Activated CD8-positive, alpha-beta memory T cell treated with anti-CD3 and anti-CD28 coated beads, Interleukin-2, amount 10 ng/mL, durations not matched to agents 7 days and 5 days (primary cell): ENCODE results near the gene LPCAT1. TPM values are rescaled to one million over a fixed set of nuclear protein-coding genes. Genes with fewer than 3 reads are reported as not detected.
"Not testable (repeated sequence)": the region's sequence is repeated elsewhere in the genome, so short reads cannot be mapped to it uniquely, and the experiment has no call there.

Experiments
- ATAC-seq: fragments of 150-1000 bp; cut with Tn5 transposase; one replicate; pipeline ENCODE4 v1.10.0; 2021; ENCODE audit warnings: moderate library complexity
- CTCF ChIA-PET: fragments of 350-600 bp; sonication (Branson Sonifier 250); formaldehyde crosslinking; loops from one replicate; lab custom pipeline; 2021; ENCODE audit warnings: antibody characterized with exemption; lab: Charles Lee
- DNase-seq: peaks from one replicate; pipeline ENCODE4 v3.0.0-alpha.2; 2020
- H3K27ac Mint-ChIP-seq: one replicate; pipeline ENCODE4 v1.8.0; 2021; ENCODE audit warnings: mild to moderate bottlenecking, mixed read lengths
- H3K27me3 Mint-ChIP-seq: one replicate; pipeline ENCODE4 v1.8.0; 2021; ENCODE audit warnings: mixed read lengths
- H3K36me3 Mint-ChIP-seq: one replicate; pipeline ENCODE4 v1.8.0; 2021; ENCODE audit warnings: mild to moderate bottlenecking, mixed read lengths
- H3K4me1 Mint-ChIP-seq: one replicate; pipeline ENCODE4 v1.8.0; 2021; ENCODE audit warnings: mixed read lengths
- H3K4me3 Mint-ChIP-seq: one replicate; pipeline ENCODE4 v1.8.0; 2021; ENCODE audit warnings: mild to moderate bottlenecking, moderate library complexity, mixed read lengths
- H3K9me3 Mint-ChIP-seq: one replicate; pipeline ENCODE4 v1.8.0; 2022; ENCODE audit warnings: low read depth, mixed read lengths
- total RNA-seq, 2 experiments: library from RNA; stranded (reverse); gene quantifications; one replicate each; pipeline ENCODE4 v1.2.3, GENCODE V29; 2021

The LPCAT1 gene
- total RNA-seq, 2 experiments from 2014 or later: 83.8 to 85.3 TPM

GRCh38 chr5:1519631-1520210 is 4.0 kb downstream of the LPCAT1 start:
- no peak overlapping the region for H3K4me3 Mint-ChIP-seq
- CTCF ChIA-PET: interaction anchor here (0.8 to 1.2 kb wide), 3 partner anchors 24 to 114 kb away, joined by 3 read pairs; no protein-coding TSS in a partner anchor
- H3K27ac Mint-ChIP-seq: peak overlapping the region; percentile 77
- peaks cover 60% of the 10 kb centered on the region for H3K4me1 Mint-ChIP-seq
- no peaks in the 10 kb centered on the region for H3K9me3 Mint-ChIP-seq
- ATAC-seq (no peak), DNase-seq (peak; percentile 33)
- H3K27me3 Mint-ChIP-seq: no peaks in the 10 kb centered on the region
- H3K36me3 Mint-ChIP-seq: peaks cover 23% of the 10 kb centered on the region

- ATAC-seq: no peak
- H3K27me3 Mint-ChIP-seq: no peaks in the 10 kb centered on the region
- peaks cover 60% of the 10 kb centered on the region for H3K4me1 Mint-ChIP-seq
- H3K27ac Mint-ChIP-seq: peak overlapping the region; percentile 15
- peaks cover 23% of the 10 kb centered on the region for H3K36me3 Mint-ChIP-seq
- H3K9me3 Mint-ChIP-seq: no peaks in the 10 kb centered on the region
- peak; percentile 38 for DNase-seq
- no peak overlapping the region for H3K4me3 Mint-ChIP-seq
- CTCF ChIA-PET: no interaction called here
Measured at GRCh38 chr5:1517838-1518237, 5.9 kb downstream of the LPCAT1 start.

- DNase-seq (peak; percentile 34), ATAC-seq (no peak)
- H3K9me3 Mint-ChIP-seq: no peaks in the 10 kb centered on the region
- CTCF ChIA-PET: interaction anchor here (2.0 kb wide), 1 partner anchor 13 kb away, joined by 5 read pairs; no protein-coding TSS in a partner anchor
- peaks cover 52% of the 10 kb centered on the region for H3K4me1 Mint-ChIP-seq
- H3K27me3 Mint-ChIP-seq: no peaks in the 10 kb centered on the region
- H3K36me3 Mint-ChIP-seq: peaks cover 23% of the 10 kb centered on the region
- H3K4me3 Mint-ChIP-seq: no peak overlapping the region
- H3K27ac Mint-ChIP-seq: peak overlapping the region; percentile 54
Measured at GRCh38 chr5:1516615-1517601, 6.9 kb downstream of the LPCAT1 start.

- CTCF ChIA-PET: interaction anchor here (1.4 to 2.0 kb wide), 2 partner anchors 11 to 14 kb away, joined by 3 to 5 read pairs; no protein-coding TSS in a partner anchor
- peak overlapping the region; percentile 60 for H3K27ac Mint-ChIP-seq
- DNase-seq (peak; percentile 37), ATAC-seq (no peak)
- H3K4me1 Mint-ChIP-seq: peaks cover 44% of the 10 kb centered on the region
- H3K9me3 Mint-ChIP-seq: no peaks in the 10 kb centered on the region
- no peak overlapping the region for H3K4me3 Mint-ChIP-seq
- H3K36me3 Mint-ChIP-seq: peaks cover 22% of the 10 kb centered on the region
- no peaks in the 10 kb centered on the region for H3K27me3 Mint-ChIP-seq
Measured at GRCh38 chr5:1515921-1516571, 7.7 kb downstream of the LPCAT1 start.

- H3K27me3 Mint-ChIP-seq: no peaks in the 10 kb centered on the region
- no peaks in the 10 kb centered on the region for H3K9me3 Mint-ChIP-seq
- H3K27ac Mint-ChIP-seq: peak overlapping the region; percentile 60
- ATAC-seq: no peak
- CTCF ChIA-PET: interaction anchor here (1.4 to 2.0 kb wide), 2 partner anchors 11 to 15 kb away, joined by 3 to 5 read pairs; no protein-coding TSS in a partner anchor
- H3K4me3 Mint-ChIP-seq: no peak overlapping the region
- H3K4me1 Mint-ChIP-seq: peaks cover 41% of the 10 kb centered on the region
- DNase-seq: peak; percentile 41
- peaks cover 19% of the 10 kb centered on the region for H3K36me3 Mint-ChIP-seq
Measured at GRCh38 chr5:1515311-1515920, 8.3 kb downstream of the LPCAT1 start.

GRCh38 chr5:1514819-1515310 is 8.9 kb downstream of the LPCAT1 start:
- not testable (repeated sequence) for DNase-seq, H3K27me3 Mint-ChIP-seq
- CTCF ChIA-PET: interaction anchor here (1.4 to 2.0 kb wide), 2 partner anchors 12 to 15 kb away, joined by 3 to 5 read pairs; no protein-coding TSS in a partner anchor

GRCh38 chr5:1514027-1514818 is 9.5 kb downstream of the LPCAT1 start:
- Mint-ChIP-seq H3K27ac (no peak overlapping the region), H3K27me3 (no peaks in the 10 kb centered on the region), H3K4me1 (peaks cover 30% of the 10 kb centered on the region), H3K36me3 (peaks cover 12% of the 10 kb centered on the region), H3K4me3 (no peak overlapping the region), H3K9me3 (no peaks in the 10 kb centered on the region)
- no peak for ATAC-seq
- CTCF ChIA-PET: no interaction called here
- peak; percentile 37 for DNase-seq

More at GRCh38 chr5:1514819-1515310, 8.9 kb downstream of the LPCAT1 start:
- H3K27ac Mint-ChIP-seq: peak overlapping the region; percentile 40
- peaks cover 15% of the 10 kb centered on the region for H3K36me3 Mint-ChIP-seq
- H3K4me1 Mint-ChIP-seq: peaks cover 37% of the 10 kb centered on the region
- not testable (repeated sequence) for ATAC-seq, H3K9me3 Mint-ChIP-seq, H3K4me3 Mint-ChIP-seq

- CTCF ChIA-PET: interaction anchor here (1.8 kb wide), 1 partner anchor 9 kb away, joined by 4 read pairs; no protein-coding TSS in a partner anchor
- DNase-seq (peak; percentile 27), ATAC-seq (no peak)
- Mint-ChIP-seq H3K36me3 (peaks cover 5% of the 10 kb centered on the region), H3K27me3 (no peaks in the 10 kb centered on the region), H3K4me3 (no peak overlapping the region), H3K4me1 (peaks cover 23% of the 10 kb centered on the region), H3K27ac (no peak overlapping the region), H3K9me3 (no peaks in the 10 kb centered on the region)
Measured at GRCh38 chr5:1513326-1514026, 10.3 kb downstream of the LPCAT1 start.

- Mint-ChIP-seq H3K4me1 (peaks cover 18% of the 10 kb centered on the region), H3K9me3 (no peaks in the 10 kb centered on the region), H3K36me3 (peaks cover 5% of the 10 kb centered on the region), H3K4me3 (no peak overlapping the region), H3K27ac (no peak overlapping the region), H3K27me3 (no peaks in the 10 kb centered on the region)
- ATAC-seq (no peak), DNase-seq (peak; percentile 22)
- CTCF ChIA-PET: interaction anchor here (1.5 to 1.8 kb wide), 2 partner anchors 10 to 132 kb away, joined by 3 to 4 read pairs; no protein-coding TSS in a partner anchor
Measured at GRCh38 chr5:1512541-1513291, 11.0 kb downstream of the LPCAT1 start.

GRCh38 chr5:1511651-1512540 is 11.9 kb downstream of the LPCAT1 start:
- Mint-ChIP-seq H3K4me1 (peaks cover 15% of the 10 kb centered on the region), H3K4me3 (no peak overlapping the region), H3K27me3 (no peaks in the 10 kb centered on the region), H3K36me3 (peaks cover 2% of the 10 kb centered on the region), H3K9me3 (no peaks in the 10 kb centered on the region), H3K27ac (no peak overlapping the region)
- ATAC-seq: no peak
- CTCF ChIA-PET: interaction anchor here (1.5 to 1.8 kb wide), 2 partner anchors 11 to 133 kb away, joined by 3 to 4 read pairs; no protein-coding TSS in a partner anchor
- peak; percentile 39 for DNase-seq
